NCI-H345 treated with DMSO at 0.1 percent for 48 hours (cell line): ENCODE data around the gene LRRC55.

ENCODE experiments used
- DNase-seq: peaks from one replicate; lab custom pipeline; 2025; ENCODE audit not compliant: unreplicated experiment; lab: John Stamatoyannopoulos, UW

LRRC55 gene

DNA sequence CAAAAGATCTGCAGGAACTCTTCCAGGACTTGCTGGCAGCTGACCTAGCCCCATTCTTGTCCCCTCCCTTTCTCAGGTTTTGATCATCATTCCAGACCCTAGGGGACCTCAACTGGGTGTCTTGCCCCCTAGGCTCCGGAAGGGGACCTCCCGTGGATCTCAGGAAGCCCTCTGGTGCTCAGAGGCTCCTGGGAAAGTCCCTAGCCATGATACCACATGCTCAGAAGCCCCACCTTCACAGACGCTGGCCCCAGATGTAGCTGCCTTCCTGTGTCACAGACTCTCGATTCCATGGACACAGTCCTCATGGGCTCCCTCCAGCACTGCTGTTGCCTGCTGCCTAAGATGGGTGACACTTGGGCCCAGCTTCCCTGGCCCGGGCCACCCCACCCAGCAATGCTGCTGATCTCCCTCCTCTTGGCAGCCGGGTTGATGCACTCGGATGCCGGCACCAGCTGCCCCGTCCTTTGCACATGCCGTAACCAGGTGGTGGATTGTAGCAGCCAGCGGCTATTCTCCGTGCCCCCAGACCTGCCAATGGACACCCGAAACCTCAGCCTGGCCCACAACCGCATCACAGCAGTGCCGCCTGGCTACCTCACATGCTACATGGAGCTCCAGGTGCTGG is at the start of gene LRRC55:
LRRC55 (plus strand) TSS at position 276 of the 628 bp plus-strand sequence; CDS start at position 346, 70 bp downstream.
- DNase-seq = no peak

GRCh38 chr11:57133366-57134038 is 48.3 kb upstream of the LRRC55 start:
- no peak for DNase-seq

DNA sequence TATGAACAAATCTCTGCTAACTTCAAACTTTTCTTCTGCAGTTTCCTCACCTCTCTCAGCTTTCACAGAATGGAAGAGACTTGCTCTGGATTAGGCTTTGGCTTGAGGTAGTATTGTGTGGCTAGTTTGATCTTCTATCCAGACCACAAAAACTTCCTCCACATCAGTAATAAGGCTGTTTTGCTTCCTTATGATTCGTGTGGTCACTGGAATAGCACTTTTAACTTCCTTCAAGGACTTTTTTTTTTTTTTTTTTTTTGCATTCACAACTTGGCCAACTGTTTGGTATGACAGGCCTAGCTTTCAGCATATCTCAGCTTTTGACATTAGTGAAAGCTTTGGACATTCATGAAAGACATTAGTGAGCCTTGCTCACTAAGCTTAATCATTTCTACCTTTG is 47.5 kb upstream of the LRRC55 start:
- DNase-seq = no peak

DNA sequence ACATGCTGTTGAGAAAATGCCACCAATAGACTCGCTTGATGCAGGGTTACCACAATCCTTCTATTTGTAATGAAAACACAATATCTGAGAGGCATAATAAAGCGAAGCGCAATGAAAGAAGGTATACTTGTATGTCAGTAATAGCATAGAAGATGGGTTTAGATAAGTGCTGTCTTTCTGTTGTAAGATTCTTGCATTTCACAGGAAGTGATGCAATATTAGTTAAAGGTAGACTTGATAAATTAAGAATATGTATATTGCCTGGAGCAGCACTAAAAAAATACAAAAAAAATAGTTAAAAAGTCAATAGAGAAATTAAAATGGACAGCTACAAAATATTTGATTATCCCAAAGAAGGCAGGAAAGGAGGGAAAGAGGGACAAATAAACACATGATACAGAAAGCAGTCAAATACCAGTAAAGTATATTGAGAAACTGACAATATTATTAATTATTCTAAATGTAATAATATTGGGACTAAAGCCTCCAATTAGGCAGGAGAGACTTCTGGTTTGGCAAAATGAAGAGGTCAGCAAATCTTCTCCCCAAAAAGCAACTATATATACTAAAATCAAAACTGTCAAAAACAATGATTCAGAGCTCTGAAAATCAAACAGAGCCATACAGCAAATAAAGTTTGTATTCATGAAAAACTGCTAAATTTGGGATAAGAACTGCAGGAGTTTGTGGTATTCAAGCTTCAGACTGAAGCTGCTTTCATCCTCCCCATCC is 46.6 kb upstream of the LRRC55 start:
- no peak for DNase-seq

- DNase-seq = no peak
Measured at GRCh38 chr11:57140568-57140967, 41.2 kb upstream of the LRRC55 start.

GRCh38 chr11:57143459-57143858 is 38.3 kb upstream of the LRRC55 start:
- no peak for DNase-seq

- DNase-seq = no peak
Measured at GRCh38 chr11:57144075-57144474, 37.7 kb upstream of the LRRC55 start.

DNA sequence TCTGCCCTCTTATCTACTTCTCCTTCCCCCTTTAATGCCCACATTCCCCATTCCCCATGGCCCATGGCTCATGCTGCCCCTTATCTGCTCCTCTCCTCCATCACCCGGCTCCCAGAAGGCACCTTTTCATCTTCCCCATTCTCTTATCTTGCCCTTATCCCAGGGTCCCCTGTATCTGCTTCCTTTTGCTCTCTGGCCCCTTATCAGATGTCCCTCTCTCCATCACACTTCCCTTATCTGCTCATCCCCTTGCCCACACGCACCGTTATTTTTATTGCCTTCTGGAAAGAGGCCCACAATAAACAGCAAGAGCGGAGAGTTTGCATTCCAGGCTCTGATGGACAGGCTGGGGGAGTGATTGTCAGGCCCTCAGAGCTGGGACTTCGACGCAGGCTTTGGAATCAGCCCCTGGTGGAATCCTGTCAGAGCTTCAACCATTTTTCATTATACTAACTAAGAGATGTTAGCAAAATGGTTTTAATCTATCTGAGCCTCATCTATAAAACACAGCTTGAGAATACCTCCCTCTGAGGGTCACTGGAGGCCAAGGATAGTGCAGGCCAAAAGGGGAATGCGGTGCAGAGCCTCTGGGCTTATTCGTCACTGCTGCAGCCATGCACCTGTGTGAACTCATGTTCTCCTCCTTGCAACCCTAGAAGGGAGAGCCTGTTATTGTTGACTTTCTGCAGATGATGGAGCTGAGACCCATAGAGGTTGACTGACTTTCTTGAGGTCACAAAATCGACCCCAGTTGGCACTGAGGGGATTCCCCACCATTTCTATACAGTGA is 37.0 kb upstream of the LRRC55 start:
- no peak for DNase-seq

DNA sequence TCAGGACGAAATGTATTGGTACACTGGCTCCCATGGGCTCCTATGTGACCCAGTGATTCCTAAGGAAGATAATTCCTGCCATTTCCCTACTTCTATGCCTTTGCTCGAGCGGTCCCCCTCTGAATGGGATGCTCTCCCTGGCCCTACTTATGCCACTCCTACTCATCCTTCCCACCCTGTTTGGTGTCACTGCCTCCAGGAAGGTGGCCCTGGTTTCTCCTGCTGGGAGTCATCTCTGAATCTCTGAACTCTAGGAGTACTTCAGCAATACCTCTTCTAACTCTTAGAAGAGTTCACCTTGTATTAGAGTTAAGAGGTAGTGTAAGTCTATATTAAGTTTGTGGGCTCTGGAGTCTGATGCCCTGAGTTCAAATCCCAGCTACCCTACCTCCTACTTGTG is 35.5 kb upstream of the LRRC55 start:
- DNase-seq = no peak

GRCh38 chr11:57148621-57149020 is 33.1 kb upstream of the LRRC55 start:
- DNase-seq = no peak

DNA sequence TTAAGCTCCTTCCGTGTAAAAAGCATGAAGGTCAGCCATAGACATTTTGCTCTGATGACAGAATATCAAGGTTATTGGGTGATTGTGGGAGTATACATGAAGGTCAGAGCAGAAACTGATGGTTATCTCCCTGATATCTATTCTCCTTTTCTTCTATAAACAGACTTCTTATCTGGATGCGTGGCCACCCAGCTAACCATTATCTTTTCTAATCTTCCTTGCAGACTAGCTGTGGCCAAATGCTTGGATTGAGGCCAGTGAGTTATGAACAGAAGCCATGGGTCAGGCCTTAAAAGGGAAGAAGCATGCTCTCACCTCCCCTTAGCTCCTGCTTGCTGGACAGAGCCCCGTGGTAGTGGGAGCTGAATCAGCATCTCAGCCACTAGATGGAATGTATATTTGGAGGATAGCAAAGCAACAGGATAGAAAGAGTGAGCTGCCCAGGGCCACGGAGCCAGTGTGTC is 31.3 kb upstream of the LRRC55 start:
- DNase-seq = no peak

GRCh38 chr11:57152134-57152533 is 29.6 kb upstream of the LRRC55 start:
- DNase-seq = no peak

DNA sequence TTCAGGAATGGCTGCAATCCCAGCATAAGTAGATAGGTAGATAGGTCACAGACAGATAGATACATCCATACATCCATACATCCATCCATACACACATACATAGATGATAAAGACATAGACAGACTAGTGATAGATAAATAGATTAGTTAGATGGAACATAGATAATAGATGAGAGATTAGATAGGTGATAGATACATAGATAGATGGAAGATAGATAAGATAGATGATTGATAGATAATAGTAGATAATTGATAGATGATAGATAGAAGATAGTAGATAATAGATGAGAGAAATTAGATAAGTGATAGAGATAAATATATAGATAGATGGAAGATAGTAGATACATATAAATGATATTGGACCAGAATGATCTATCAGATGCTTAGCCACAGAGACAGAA is 28.3 kb upstream of the LRRC55 start:
- DNase-seq = no peak

DNA sequence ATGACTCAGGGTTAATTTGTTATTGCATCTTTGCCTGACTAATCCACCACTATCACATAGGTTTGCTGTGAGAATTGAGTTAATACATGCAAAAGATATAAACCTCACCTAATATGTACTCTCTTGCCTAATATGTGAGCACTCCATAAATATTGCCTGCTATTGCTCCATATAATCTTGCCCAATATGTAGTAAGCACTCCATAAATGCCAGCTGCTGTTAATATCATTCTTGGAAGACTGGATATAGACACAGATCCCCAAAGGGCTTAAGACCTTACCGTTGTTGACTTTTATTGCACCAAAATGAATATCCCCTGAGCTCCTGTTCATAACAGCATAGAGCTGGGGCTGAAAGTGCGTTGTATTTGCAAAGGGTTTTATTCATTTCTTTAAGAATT is 27.0 kb upstream of the LRRC55 start:
- DNase-seq = no peak

DNA sequence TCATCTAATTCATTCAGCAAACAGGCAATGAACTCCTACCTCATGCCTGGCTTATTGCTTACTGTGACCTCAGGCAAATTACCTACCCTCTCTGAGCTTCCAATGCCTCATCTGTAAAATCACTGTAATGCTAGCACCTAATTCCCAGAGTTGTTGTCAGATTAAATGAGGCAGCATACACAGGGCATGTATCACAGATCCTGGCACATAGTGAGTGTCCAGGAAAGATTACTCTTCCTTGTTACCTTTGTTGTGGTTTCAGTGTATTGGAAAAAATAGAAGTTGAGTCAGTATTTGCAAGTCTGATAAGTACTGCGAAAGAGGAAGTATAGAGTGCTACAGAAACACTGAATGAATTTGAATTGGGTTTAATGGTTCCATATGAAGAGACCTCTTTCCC is 26.4 kb upstream of the LRRC55 start:
- DNase-seq = no peak

GRCh38 chr11:57155838-57156607 is 25.7 kb upstream of the LRRC55 start:
- no peak for DNase-seq

DNA sequence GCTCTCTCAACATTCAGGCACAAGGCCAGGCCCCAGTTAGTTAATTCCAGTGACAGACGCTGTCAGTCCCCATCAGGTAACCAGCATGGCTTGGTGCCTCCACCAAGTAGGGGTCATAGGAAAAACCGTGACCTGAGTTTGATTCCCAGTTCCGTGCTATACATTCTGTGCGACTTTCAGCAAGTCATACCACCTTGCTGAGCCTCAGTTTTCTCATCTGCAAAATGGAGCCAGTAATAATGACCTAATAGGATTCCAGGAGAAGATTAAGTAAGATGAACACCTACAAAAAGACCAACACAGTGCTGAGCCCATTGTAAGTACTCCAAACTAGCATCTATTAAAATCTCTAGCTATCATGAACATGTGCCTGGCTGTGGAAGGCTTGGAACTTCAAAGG is 24.8 kb upstream of the LRRC55 start:
- DNase-seq = no peak

GRCh38 chr11:57157624-57158023 is 24.1 kb upstream of the LRRC55 start:
- no peak for DNase-seq

DNA sequence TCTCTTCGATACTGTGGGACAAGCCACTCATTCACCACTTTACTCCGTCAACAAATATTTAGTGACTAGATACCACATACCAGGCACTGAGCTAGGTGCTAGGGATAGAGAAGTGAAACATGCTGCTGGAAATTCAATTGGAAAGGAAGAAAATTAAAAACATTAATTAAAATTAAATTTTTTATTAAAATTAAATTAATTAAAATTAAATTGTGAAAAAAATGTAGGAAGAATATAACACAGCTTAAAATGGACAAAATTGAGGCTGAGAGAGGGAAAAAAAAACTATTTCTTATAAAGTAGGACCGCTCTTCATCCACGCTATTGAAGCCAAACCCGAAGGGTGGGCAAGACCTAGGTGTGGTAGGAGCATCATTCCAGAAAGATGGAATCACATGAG is 23.6 kb upstream of the LRRC55 start:
- DNase-seq = no peak

- no peak for DNase-seq
Measured at GRCh38 chr11:57158599-57158998, 23.2 kb upstream of the LRRC55 start.

GRCh38 chr11:57160665-57161064 is 21.1 kb upstream of the LRRC55 start:
- DNase-seq = no peak
